ENCODE data around the gene CEP126.

The CEP126 gene

GRCh38 chr11:102006835-102007566, 92.2 kb downstream of the CEP126 start:
- in situ Hi-C loops (cut with MboI; ENCODE audit: low sequenced_read_pairs) = no loop called here

DNA sequence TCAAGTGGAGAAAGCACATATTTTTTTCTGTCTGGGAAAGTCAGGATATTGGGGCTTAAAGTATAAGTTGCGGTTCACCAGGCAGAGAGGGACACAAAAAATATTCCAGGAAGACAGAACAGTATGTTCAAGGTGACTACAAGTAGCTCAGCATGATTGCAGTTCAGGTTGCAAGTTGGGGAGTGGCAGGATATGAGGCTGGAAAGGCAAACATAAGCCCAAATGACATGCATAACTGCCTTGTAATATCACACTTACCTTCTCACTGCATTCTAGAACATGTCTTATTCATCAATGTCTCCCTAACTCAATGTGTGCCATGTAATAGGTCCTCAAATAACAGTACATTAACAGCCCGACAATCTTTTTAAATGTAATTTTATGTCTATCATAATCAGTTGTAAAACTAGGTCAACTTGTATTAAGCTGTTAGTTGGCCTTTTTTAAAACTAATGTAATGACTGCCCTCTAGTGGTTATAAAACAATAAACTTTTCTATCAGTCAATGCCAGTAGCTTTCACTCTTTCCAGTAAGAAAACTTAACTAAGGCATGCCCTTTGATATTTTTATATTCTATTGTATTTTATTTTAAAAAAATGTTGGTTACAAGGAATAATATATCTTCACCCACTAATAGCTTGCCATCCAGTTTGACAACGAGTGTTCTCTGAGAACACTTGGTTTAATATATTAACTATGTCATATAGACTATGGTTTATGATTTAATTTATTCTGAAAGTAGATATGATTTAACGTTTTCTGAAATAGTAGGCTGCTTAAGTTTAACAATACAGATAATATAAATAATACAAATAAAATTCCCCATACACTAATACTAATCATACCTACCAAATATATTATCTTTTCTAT, 93.0 kb downstream of the CEP126 start:
- in situ Hi-C loops (cut with MboI; ENCODE audit: low sequenced_read_pairs) = no loop called here

- in situ Hi-C loops (cut with MboI; ENCODE audit: low sequenced_read_pairs) = no loop called here
These were observed 96.1 kb downstream of the CEP126 start for GRCh38 chr11:102010776-102011494.

DNA sequence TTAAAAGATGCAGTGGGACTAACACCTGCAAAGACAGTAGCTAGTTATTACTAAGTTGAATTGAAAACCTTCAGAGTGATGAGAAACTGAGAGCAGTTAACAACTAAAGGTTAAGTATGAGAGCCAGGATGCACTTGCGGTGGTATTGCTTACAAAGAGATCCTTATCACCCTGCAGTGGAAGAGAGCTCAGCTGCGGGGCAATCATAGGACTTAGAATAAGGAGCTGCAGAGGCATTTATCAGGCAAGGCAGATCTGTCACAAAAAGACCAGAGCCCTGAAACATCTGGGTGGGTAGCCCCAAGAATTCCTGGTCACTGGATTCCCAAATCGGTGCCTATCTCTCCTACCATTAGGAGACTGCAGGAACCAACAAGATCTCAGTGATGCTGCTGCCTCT, 98.1 kb downstream of the CEP126 start:
- in situ Hi-C loops (cut with MboI; ENCODE audit: low sequenced_read_pairs) = no loop called here

GRCh38 chr11:102014756-102015155, 99.9 kb downstream of the CEP126 start:
- in situ Hi-C loops (cut with MboI; ENCODE audit: low sequenced_read_pairs) = no loop called here

DNA sequence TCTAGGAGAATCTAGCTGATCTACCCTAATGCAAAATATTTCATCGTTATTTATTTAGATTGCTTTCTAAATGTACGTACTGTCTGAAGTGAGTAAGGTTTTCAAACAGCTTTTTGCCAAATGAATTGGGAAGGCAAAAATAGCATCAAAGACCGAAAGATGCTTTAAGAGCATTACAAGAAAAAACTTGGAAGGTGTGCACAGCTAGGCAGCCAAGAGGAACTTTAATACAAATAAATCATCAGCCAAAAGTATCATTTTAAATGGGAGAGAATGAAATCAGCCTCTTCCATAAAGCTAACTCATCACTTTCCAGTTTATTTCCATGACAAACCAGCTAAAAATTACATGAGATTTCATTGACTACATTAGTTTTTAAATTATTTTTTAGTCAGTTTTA, 102.2 kb downstream of the CEP126 start:
- in situ Hi-C loops (cut with MboI; ENCODE audit: low sequenced_read_pairs) = no loop called here

- in situ Hi-C loops (cut with MboI; ENCODE audit: low sequenced_read_pairs) = no loop called here
These were observed 111.4 kb downstream of the CEP126 start for GRCh38 chr11:102026217-102026616.

- in situ Hi-C loops (cut with MboI; ENCODE audit: low sequenced_read_pairs) = no loop called here
These were observed 112.1 kb downstream of the CEP126 start for GRCh38 chr11:102026959-102027358.

GRCh38 chr11:102036757-102037156, 121.9 kb downstream of the CEP126 start:
- in situ Hi-C loops (cut with MboI; ENCODE audit: low sequenced_read_pairs) = no loop called here

GRCh38 chr11:102046841-102047240, 132.0 kb downstream of the CEP126 start:
- in situ Hi-C loops (cut with MboI; ENCODE audit: low sequenced_read_pairs) = no loop called here

- in situ Hi-C loops (cut with MboI; ENCODE audit: low sequenced_read_pairs) = no loop called here
These were observed 132.6 kb downstream of the CEP126 start, which contains the start of gene CFAP300 for GRCh38 chr11:102047305-102047924. Gene CFAP300, plus strand, starts transcription at chr11:102047437. Its CDS starts 34 bp downstream, at chr11:102047471.
